Measurements from ENCODE around the gene RFC5.
"Not testable (repeated sequence)": the region's sequence is repeated elsewhere in the genome, so short reads cannot be mapped to it uniquely, and the experiment has no call there.

RFC5 gene

GRCh38 chr12:118052324-118053070 is 36.0 kb downstream of the RFC5 start:
- no peak for DNase-seq (ENCODE audit: low read depth)

GRCh38 chr12:118053071-118053985 is 36.8 kb downstream of the RFC5 start:
- no peak for DNase-seq (ENCODE audit: low read depth)

- DNase-seq (ENCODE audit: low read depth): peak; percentile 54
These were observed 38.6 kb downstream of the RFC5 start for GRCh38 chr12:118055144-118055557.

GRCh38 chr12:118055865-118056773 is 39.6 kb downstream of the RFC5 start:
- no peak for DNase-seq (ENCODE audit: low read depth)

- DNase-seq (ENCODE audit: low read depth): no peak
These were observed 41.7 kb downstream of the RFC5 start for GRCh38 chr12:118058227-118058626.

GRCh38 chr12:118058881-118059280 is 42.4 kb downstream of the RFC5 start:
- no peak for DNase-seq (ENCODE audit: low read depth)

- no peak for DNase-seq (ENCODE audit: low read depth)
These were observed 43.1 kb downstream of the RFC5 start for GRCh38 chr12:118059341-118060191.

GRCh38 chr12:118060301-118061010 is 44.0 kb downstream of the RFC5 start:
- DNase-seq (ENCODE audit: low read depth): no peak

- DNase-seq (ENCODE audit: low read depth): peak; percentile 36
These were observed 44.7 kb downstream of the RFC5 start, which contains the start of gene WSB2 for GRCh38 chr12:118061011-118061872. Gene WSB2, minus strand, starts transcription at chr12:118061179. Its CDS starts 131 bp downstream, at chr12:118061048.

GRCh38 chr12:118061873-118062843 is 45.7 kb downstream of the RFC5 start:
- DNase-seq (ENCODE audit: low read depth): no peak

GRCh38 chr12:118063576-118064391 is 47.3 kb downstream of the RFC5 start:
- DNase-seq (ENCODE audit: low read depth): no peak

GRCh38 chr12:118064608-118065007 is 48.1 kb downstream of the RFC5 start:
- DNase-seq (ENCODE audit: low read depth): no peak

- DNase-seq (ENCODE audit: low read depth): no peak
These were observed 48.9 kb downstream of the RFC5 start for GRCh38 chr12:118065380-118065779.

GRCh38 chr12:118068445-118068844 is 51.9 kb downstream of the RFC5 start:
- DNase-seq (ENCODE audit: low read depth): no peak

GRCh38 chr12:118070650-118071049 is 54.1 kb downstream of the RFC5 start:
- DNase-seq (ENCODE audit: low read depth): no peak

GRCh38 chr12:118073768-118074167 is 57.3 kb downstream of the RFC5 start:
- DNase-seq (ENCODE audit: low read depth): no peak

- DNase-seq (ENCODE audit: low read depth): not testable (repeated sequence)
These were observed 65.0 kb downstream of the RFC5 start for GRCh38 chr12:118081521-118081920.

Measured in activated gamma-delta T cell treated with anti-CD3 and anti-CD28 coated beads, Interleukin-2, amount 50 U/mL, for 16 hours (primary cell).